Osteocyte (in vitro differentiated cells): Measurements from ENCODE around the gene TMEM161A. TPM values are rescaled to one million over a fixed set of nuclear protein-coding genes. Genes with fewer than 3 reads are reported as not detected.

Experiments
- DNase-seq: peaks from one replicate; pipeline ENCODE4 v3.0.0; 2021; ENCODE audit warnings: mixed read lengths; ENCODE audit not compliant: unreplicated experiment; ENCODE audit errors: extremely low spot score
- H3K27ac Mint-ChIP-seq: one replicate; pipeline ENCODE4 v1.8.0; 2021; ENCODE audit warnings: mild to moderate bottlenecking, mixed read lengths; ENCODE audit not compliant: unreplicated experiment
- H3K27me3 Mint-ChIP-seq: one replicate; pipeline ENCODE4 v1.8.0; 2021; ENCODE audit warnings: mixed read lengths; ENCODE audit not compliant: unreplicated experiment
- H3K36me3 Mint-ChIP-seq: one replicate; pipeline ENCODE4 v1.8.0; 2021; ENCODE audit warnings: mixed read lengths; ENCODE audit not compliant: unreplicated experiment
- H3K4me1 Mint-ChIP-seq: one replicate; pipeline ENCODE4 v1.8.0; 2021; ENCODE audit warnings: mixed read lengths; ENCODE audit not compliant: unreplicated experiment
- H3K4me3 Mint-ChIP-seq: one replicate; pipeline ENCODE4 v1.8.0; 2021; ENCODE audit warnings: mild to moderate bottlenecking, moderate library complexity, mixed read lengths; ENCODE audit not compliant: unreplicated experiment
- H3K9me3 Mint-ChIP-seq: one replicate; pipeline ENCODE4 v1.8.0; 2021; ENCODE audit warnings: mixed read lengths; ENCODE audit not compliant: unreplicated experiment
- total RNA-seq: library from RNA; stranded (reverse); gene quantifications from 2 replicates; pipeline ENCODE4 v1.2.1, GENCODE V29; 2021
- TF ChIP-seq, protein P1 (sequence below): fragments of 200-600 bp; sonication (generic); IDR thresholded peaks from 2 replicates; pipeline ENCODE4 v1.5.0; 2021; ENCODE audit warnings: antibody characterized with exemption, mild to moderate bottlenecking, moderate library complexity

TMEM161A gene
- total RNA-seq, 1 donor from 2014 or later = 34.3 TPM

DNA sequence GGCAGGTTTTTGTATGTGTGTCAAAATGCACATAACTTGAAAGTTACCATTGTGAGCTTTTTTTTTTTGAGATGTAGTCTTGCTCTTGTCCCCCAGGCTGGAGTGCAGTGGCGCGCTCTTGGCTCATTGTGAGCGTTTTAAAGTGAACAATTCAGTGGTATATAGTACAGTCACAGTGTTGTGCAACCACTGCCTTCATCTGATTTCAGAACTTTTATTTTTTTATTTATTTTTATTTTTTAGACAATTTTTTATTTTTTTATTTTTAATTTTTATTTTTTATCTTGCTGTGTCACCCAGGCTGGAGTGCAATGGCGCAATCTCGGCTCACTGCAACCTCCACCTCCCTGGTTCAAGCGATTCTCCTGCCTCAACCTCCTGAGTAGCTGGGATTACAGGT is 59.5 kb downstream of the TMEM161A start:
- no peak for DNase-seq
- H3K9me3 Mint-ChIP-seq = no peaks in the 10 kb centered on the region
- H3K4me3 Mint-ChIP-seq = no peak overlapping the region
- no peak overlapping the region for H3K27ac Mint-ChIP-seq
- no peaks in the 10 kb centered on the region for H3K27me3 Mint-ChIP-seq
- no peaks in the 10 kb centered on the region for H3K36me3 Mint-ChIP-seq
- TF ChIP-seq, protein P1, sequence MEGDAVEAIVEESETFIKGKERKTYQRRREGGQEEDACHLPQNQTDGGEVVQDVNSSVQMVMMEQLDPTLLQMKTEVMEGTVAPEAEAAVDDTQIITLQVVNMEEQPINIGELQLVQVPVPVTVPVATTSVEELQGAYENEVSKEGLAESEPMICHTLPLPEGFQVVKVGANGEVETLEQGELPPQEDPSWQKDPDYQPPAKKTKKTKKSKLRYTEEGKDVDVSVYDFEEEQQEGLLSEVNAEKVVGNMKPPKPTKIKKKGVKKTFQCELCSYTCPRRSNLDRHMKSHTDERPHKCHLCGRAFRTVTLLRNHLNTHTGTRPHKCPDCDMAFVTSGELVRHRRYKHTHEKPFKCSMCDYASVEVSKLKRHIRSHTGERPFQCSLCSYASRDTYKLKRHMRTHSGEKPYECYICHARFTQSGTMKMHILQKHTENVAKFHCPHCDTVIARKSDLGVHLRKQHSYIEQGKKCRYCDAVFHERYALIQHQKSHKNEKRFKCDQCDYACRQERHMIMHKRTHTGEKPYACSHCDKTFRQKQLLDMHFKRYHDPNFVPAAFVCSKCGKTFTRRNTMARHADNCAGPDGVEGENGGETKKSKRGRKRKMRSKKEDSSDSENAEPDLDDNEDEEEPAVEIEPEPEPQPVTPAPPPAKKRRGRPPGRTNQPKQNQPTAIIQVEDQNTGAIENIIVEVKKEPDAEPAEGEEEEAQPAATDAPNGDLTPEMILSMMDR = no peak
- no peaks in the 10 kb centered on the region for H3K4me1 Mint-ChIP-seq

DNA sequence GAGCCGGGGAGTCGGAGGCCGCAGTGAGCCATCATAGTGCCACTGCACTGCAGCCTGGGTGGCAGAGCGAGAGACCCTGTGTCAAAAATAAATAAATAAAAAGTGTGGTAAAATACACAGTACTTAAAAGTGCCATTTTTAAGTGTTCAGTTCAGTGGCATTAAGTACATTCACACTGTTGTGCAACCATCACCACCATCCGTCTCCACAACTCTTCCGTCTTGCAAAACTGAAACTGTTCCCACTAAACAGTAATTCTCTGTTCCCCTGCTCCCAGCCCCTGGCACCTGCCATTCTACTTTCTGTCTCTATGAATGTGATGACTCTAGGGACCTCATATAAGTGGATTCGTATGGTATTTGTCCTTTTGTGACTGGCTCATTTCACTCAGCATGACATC is 61.2 kb downstream of the TMEM161A start:
- Mint-ChIP-seq H3K4me3 (no peak overlapping the region), H3K4me1 (no peaks in the 10 kb centered on the region), H3K27me3 (no peaks in the 10 kb centered on the region), H3K27ac (no peak overlapping the region), H3K36me3 (peaks cover 2% of the 10 kb centered on the region), H3K9me3 (no peaks in the 10 kb centered on the region)
- TF ChIP-seq, protein P1 = no peak
- no peak for DNase-seq

DNA sequence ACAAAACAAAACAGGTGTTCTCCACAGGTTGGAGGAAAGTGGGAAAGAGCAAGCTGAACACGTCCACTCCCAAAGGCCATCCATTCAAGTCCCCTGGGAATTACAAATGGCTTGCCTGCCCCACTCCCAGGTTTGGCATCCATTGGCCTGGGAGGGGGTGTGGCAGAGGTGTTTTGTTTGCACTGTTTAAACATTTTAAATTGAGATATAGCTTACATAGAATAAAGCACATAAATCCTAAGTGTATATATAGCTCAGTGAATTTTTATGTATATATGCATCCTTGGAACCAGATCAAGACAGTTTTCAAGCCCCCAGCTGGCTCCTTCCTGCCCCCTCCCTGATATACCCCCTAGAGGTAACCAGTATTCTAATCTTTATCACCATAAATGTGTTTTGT is 61.8 kb downstream of the TMEM161A start:
- Mint-ChIP-seq H3K9me3 (no peaks in the 10 kb centered on the region), H3K27ac (no peak overlapping the region), H3K4me3 (no peak overlapping the region), H3K27me3 (no peaks in the 10 kb centered on the region), H3K4me1 (no peaks in the 10 kb centered on the region), H3K36me3 (peaks cover 2% of the 10 kb centered on the region)
- TF ChIP-seq, protein P1 = no peak
- DNase-seq = no peak

DNA sequence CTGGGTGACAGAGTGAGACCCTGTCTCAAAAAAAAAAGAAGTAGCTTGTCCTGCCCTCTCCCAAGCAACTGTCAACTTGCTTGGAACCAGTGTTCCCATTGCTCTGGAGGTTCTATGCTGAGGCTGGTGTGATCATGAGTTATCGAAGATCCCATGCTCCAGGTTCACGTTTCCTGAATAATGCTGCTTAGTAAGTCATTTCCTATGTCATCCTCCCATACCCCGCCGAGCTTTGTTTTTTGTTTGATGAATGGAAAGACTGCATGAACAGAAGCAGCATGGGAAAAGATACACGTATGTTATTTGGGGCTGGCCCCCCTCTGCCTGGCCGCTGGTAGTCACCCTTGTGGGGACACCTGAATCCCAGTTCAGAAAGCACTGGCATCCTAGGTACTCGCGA is 63.2 kb downstream of the TMEM161A start:
- no peak for DNase-seq

DNA sequence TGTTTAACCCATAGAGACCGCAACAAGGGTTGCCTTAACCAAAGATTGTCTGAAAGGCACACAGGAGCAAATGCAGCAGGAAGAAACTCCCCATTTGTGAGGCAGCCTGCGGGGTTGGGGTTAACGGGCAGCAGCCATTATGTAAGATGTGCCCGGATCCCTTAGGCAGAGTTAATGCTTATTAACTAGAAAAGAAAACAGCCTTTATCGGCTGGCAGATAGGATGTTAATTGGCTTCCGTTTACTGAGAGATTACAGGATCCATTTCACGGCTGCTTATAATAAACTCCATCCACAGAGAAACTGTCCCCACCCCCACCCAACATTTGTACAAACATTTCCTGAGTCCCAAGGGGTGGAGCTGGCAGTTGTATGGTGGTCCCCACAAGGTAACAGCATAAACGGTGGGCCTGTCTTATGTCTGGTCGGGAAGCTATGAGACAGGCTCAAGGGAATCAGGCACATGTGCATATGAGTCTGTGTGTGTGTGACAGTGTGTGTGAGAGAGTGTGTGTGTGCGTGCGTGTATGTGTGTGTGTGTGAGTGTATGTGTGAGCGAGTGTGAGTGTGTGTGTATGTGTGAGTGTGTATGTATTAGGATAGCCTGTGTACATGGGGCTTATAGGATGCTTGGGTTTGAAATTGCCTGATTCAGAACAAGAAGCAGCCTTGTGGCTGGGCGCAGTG is 63.9 kb downstream of the TMEM161A start:
- TF ChIP-seq, protein P1 = no peak
- DNase-seq = no peak
- no peaks in the 10 kb centered on the region for H3K4me1 Mint-ChIP-seq
- no peak overlapping the region for H3K4me3 Mint-ChIP-seq
- peaks cover 2% of the 10 kb centered on the region for H3K36me3 Mint-ChIP-seq
- H3K27ac Mint-ChIP-seq = no peak overlapping the region
- no peaks in the 10 kb centered on the region for H3K9me3 Mint-ChIP-seq
- no peaks in the 10 kb centered on the region for H3K27me3 Mint-ChIP-seq

More for the DNA sequence above, 63.2 kb downstream of the TMEM161A start:
- H3K9me3 Mint-ChIP-seq = no peaks in the 10 kb centered on the region
- peaks cover 2% of the 10 kb centered on the region for H3K36me3 Mint-ChIP-seq
- no peaks in the 10 kb centered on the region for H3K27me3 Mint-ChIP-seq
- TF ChIP-seq, protein P1 = no peak
- no peak overlapping the region for H3K4me3 Mint-ChIP-seq
- H3K4me1 Mint-ChIP-seq = no peaks in the 10 kb centered on the region
- H3K27ac Mint-ChIP-seq = no peak overlapping the region
